H9 (cell line): ENCODE results near the gene NEK6. TPM values are rescaled to one million over a fixed set of nuclear protein-coding genes. Genes with fewer than 3 reads are reported as not detected.
A peak's percentile ranks its signal among the peaks of the same experiment; 100 is the strongest.

Experiments
- DNase-seq: peaks from one replicate; pipeline ENCODE4 v3.0.0-alpha.2; 2017
- H2AFZ ChIP-seq: one replicate; pipeline ENCODE4 v1.6.1; 2013; ENCODE audit warnings: mild to moderate bottlenecking, low read length, control low read depth, moderate library complexity
- H2AK5ac ChIP-seq: 2 replicates; pipeline ENCODE4 v1.6.1; 2013; ENCODE audit warnings: low read length, control low read depth, mixed read lengths; ENCODE audit not compliant: insufficient read length
- H2BK120ac ChIP-seq: one replicate; pipeline ENCODE4 v1.6.1; 2013; ENCODE audit warnings: low read depth, mild to moderate bottlenecking, low read length, control low read depth, inconsistent platforms; ENCODE audit not compliant: poor library complexity, severe bottlenecking
- H2BK12ac ChIP-seq: 2 replicates; pipeline ENCODE4 v1.6.1; 2013; ENCODE audit warnings: low read length, control low read depth, mixed read lengths, low read depth; ENCODE audit not compliant: insufficient read length
- H2BK15ac ChIP-seq: 2 replicates; pipeline ENCODE4 v1.6.1; 2013; ENCODE audit warnings: low read depth, low read length, control low read depth
- H2BK20ac ChIP-seq: one replicate; pipeline ENCODE4 v1.6.1; 2013; ENCODE audit warnings: low read depth, mild to moderate bottlenecking, low read length, control low read depth, inconsistent platforms; ENCODE audit not compliant: poor library complexity, severe bottlenecking
- H2BK5ac ChIP-seq: 2 replicates; pipeline ENCODE4 v1.6.1; 2013; ENCODE audit warnings: low read length, control low read depth, mixed read lengths; ENCODE audit not compliant: insufficient read length
- H3K14ac ChIP-seq: 2 replicates; pipeline ENCODE4 v1.6.1; 2013; ENCODE audit warnings: low read length, control low read depth; ENCODE audit not compliant: insufficient read depth
- H3K18ac ChIP-seq: 2 replicates; pipeline ENCODE4 v1.6.1; 2013; ENCODE audit warnings: low read depth, mild to moderate bottlenecking, mixed read lengths, low read length, control low read depth; ENCODE audit not compliant: insufficient read length
- H3K23ac ChIP-seq: 2 replicates; pipeline ENCODE4 v1.6.1; 2013; ENCODE audit warnings: low read length, control low read depth, mixed read lengths, low read depth; ENCODE audit not compliant: insufficient read length
- H3K23me2 ChIP-seq: 2 replicates; pipeline ENCODE4 v1.6.1; 2013; ENCODE audit warnings: low read depth, mild to moderate bottlenecking, mixed read lengths, low read length, control low read depth; ENCODE audit not compliant: insufficient read length, poor library complexity, severe bottlenecking
- H3K27ac ChIP-seq: 2 replicates; pipeline ENCODE4 v1.5.1; 2013; ENCODE audit warnings: low read length, control low read depth, mixed read lengths, low read depth; ENCODE audit not compliant: insufficient read length
- H3K27me3 ChIP-seq: 2 replicates; pipeline ENCODE4 v1.6.1; 2013; ENCODE audit warnings: low read length, control low read depth, inconsistent platforms; ENCODE audit not compliant: insufficient read depth
- H3K4ac ChIP-seq: 2 replicates; pipeline ENCODE4 v1.6.1; 2013; ENCODE audit warnings: low read depth, mild to moderate bottlenecking, control low read depth, inconsistent platforms, low read length, moderate library complexity
- H3K4me1 ChIP-seq: 2 replicates; pipeline ENCODE4 v1.6.1; 2013; ENCODE audit warnings: low read length, control low read depth, inconsistent platforms; ENCODE audit not compliant: insufficient read depth
- H3K4me2 ChIP-seq: 2 replicates; pipeline ENCODE4 v1.6.1; 2013; ENCODE audit warnings: low read length, control low read depth, mixed read lengths; ENCODE audit not compliant: insufficient read length, insufficient read depth
- H3K56ac ChIP-seq: 2 replicates; pipeline ENCODE4 v1.6.1; 2013; ENCODE audit warnings: low read depth, mild to moderate bottlenecking, mixed read lengths, low read length, control low read depth; ENCODE audit not compliant: insufficient read length
- H3K79me1 ChIP-seq: 2 replicates; pipeline ENCODE4 v1.6.1; 2013; ENCODE audit warnings: low read depth, mild to moderate bottlenecking, moderate library complexity, low read length, control low read depth, inconsistent platforms; ENCODE audit not compliant: insufficient read depth, poor library complexity, severe bottlenecking
- H3K79me2 ChIP-seq: 2 replicates; pipeline ENCODE4 v1.6.1; 2013; ENCODE audit warnings: low read length, control low read depth, inconsistent platforms; ENCODE audit not compliant: insufficient read depth
- H3K9ac ChIP-seq: 2 replicates; pipeline ENCODE4 v1.6.1; 2013; ENCODE audit warnings: low read length, control low read depth, mixed read lengths; ENCODE audit not compliant: insufficient read length; ENCODE audit errors: extremely low read depth
- H3K9me3 ChIP-seq: one replicate; pipeline ENCODE4 v1.6.1; 2013; ENCODE audit warnings: low read depth, low read length, inconsistent platforms; ENCODE audit not compliant: control insufficient read depth
- H3T11ph ChIP-seq: one replicate; pipeline ENCODE4 v1.6.1; 2013; ENCODE audit warnings: mild to moderate bottlenecking, low read length, control low read depth, inconsistent platforms
- H4K20me1 ChIP-seq: one replicate; pipeline ENCODE4 v1.6.1; 2013; ENCODE audit not compliant: control insufficient read depth, insufficient read length, insufficient read depth
- H4K5ac ChIP-seq: 2 replicates; pipeline ENCODE4 v1.6.1; 2013; ENCODE audit warnings: low read depth, mild to moderate bottlenecking, mixed read lengths, low read length, control low read depth; ENCODE audit not compliant: insufficient read length
- H4K8ac ChIP-seq: replicated peaks from 2 replicates; pipeline ENCODE4 v1.6.1; 2013; ENCODE audit warnings: low read length, control low read depth, mixed read lengths, low read depth; ENCODE audit not compliant: insufficient read length
- H4K91ac ChIP-seq: 2 replicates; pipeline ENCODE4 v1.6.1; 2013; ENCODE audit warnings: low read depth, mild to moderate bottlenecking, moderate library complexity, mixed read lengths, low read length, control low read depth; ENCODE audit not compliant: insufficient read length
- H3K27ac Mint-ChIP-seq, 3 experiments: 2 replicates in 2 of 3; 3 replicates in 1 of 3; pipeline ENCODE4 v1.8.0; 2020 to 2021; ENCODE audit warnings: mixed read lengths in 3 of 3, mild to moderate bottlenecking in 1 of 3, moderate library complexity in 1 of 3
- H3K27me3 Mint-ChIP-seq: 2 replicates; pipeline ENCODE4 v1.8.0; 2021; ENCODE audit warnings: low read depth, mild to moderate bottlenecking, moderate library complexity, mixed read lengths
- H3K36me3 Mint-ChIP-seq, 3 experiments: 2 replicates in 2 of 3; 3 replicates in 1 of 3; pipeline ENCODE4 v1.8.0; 2020 to 2021; ENCODE audit warnings: low read depth in 3 of 3, mixed read lengths in 3 of 3; ENCODE audit not compliant: insufficient read depth in 1 of 3
- H3K4me1 Mint-ChIP-seq, 2 experiments: 2 replicates each; pipeline ENCODE4 v1.8.0; 2020; ENCODE audit warnings: mixed read lengths in 2 of 2
- H3K4me3 Mint-ChIP-seq, 2 experiments: 2 replicates in 1 of 2; 3 replicates in 1 of 2; pipeline ENCODE4 v1.8.0; 2020 to 2021; ENCODE audit warnings: mild to moderate bottlenecking in 2 of 2, mixed read lengths in 2 of 2, moderate library complexity in 1 of 2
- H3K9me3 Mint-ChIP-seq, 2 experiments: 2 replicates in 1 of 2; 3 replicates in 1 of 2; pipeline ENCODE4 v1.8.0; 2020; ENCODE audit warnings: mild to moderate bottlenecking in 2 of 2, mixed read lengths in 2 of 2, moderate library complexity in 1 of 2
- WGBS: extraction: QIAGEN DNeasy Blood & Tissue Kit; methylation state at CpG from one replicate; pipeline ENCODE4 v1.1.7; 2013; ENCODE audit warnings: missing lambda C conversion rate, low lambda C conversion rate, mixed read lengths; ENCODE audit not compliant: insufficient read length; ENCODE audit errors: extremely low coverage; 5-methylcytosine and 5-hydroxymethylcytosine counted together
- total RNA-seq: library from RNA; stranded (reverse); gene quantifications from 2 replicates; pipeline ENCODE4 v1.2.1, GENCODE V29; 2021
- TF ChIP-seq, protein P1 (sequence below): fragments of 200-600 bp; sonication (generic); conservative IDR thresholded peaks from 3 replicates; pipeline ENCODE4 v1.8.0; 2021; ENCODE audit warnings: antibody characterized with exemption, mild to moderate bottlenecking

The NEK6 gene
- total RNA-seq, 1 experiment from 2014 or later: 14.3 TPM

DNA sequence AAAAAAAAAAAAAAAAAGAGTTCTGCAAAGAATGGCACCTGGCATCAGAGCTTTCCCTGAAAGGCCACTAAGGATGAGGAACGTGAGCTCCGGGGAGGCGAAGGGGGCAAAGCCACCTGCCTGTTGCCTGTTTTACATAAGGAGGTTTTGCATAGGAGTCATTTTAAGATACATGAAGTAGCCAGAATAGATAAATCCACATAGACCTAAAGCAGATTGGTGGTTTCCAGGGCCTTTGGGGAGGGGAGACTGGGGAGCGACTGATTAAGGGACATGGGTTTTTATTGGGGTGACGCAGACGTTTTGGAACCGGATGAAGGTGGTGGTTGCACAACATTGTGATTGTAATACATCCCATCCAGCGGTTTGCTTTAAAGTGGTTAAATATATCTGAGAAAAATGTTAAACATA is 7.1 kb downstream of the NEK6 start:
- no peak overlapping the region for H2BK5ac ChIP-seq
- DNase-seq: no peak
- H3K9ac ChIP-seq: no peak overlapping the region
- H3K79me2 ChIP-seq: peaks cover 2% of the 10 kb centered on the region; the same call in 1 of the 2 replicates
- H2BK120ac ChIP-seq: no peak overlapping the region
- H3K79me1 ChIP-seq: no peaks in the 10 kb centered on the region
- H2BK15ac ChIP-seq: no peak overlapping the region
- H4K20me1 ChIP-seq: peaks cover 2% of the 10 kb centered on the region
- no peak overlapping the region for H3K18ac ChIP-seq
- no peaks in the 10 kb centered on the region for H3K9me3 Mint-ChIP-seq
- no peak overlapping the region for H4K5ac ChIP-seq
- peak overlapping the region in 1 of 2 experiments; percentile 11; a peak in 1 of 5 replicates for H3K4me3 Mint-ChIP-seq
- H3K23ac ChIP-seq: no peak overlapping the region
- no peak overlapping the region for H3K4me2 ChIP-seq
- H2BK12ac ChIP-seq: no peak overlapping the region
- peaks cover 11% of the 10 kb centered on the region for H3K4me1 ChIP-seq
- no peaks in the 10 kb centered on the region for H3K27me3 ChIP-seq
- H3T11ph ChIP-seq: no peak overlapping the region
- no peak overlapping the region for H4K8ac ChIP-seq
- no peaks in the 10 kb centered on the region; the same call in none of the 2 replicates for H3K27me3 Mint-ChIP-seq
- WGBS: no CpG with 5 or more reads among the region's 8 CpGs
- H3K56ac ChIP-seq: no peak overlapping the region
- no peak overlapping the region for H2AK5ac ChIP-seq
- no peaks in the 10 kb centered on the region for H3K36me3 Mint-ChIP-seq
- H2BK20ac ChIP-seq: no peak overlapping the region
- peaks cover 34 to 39% of the 10 kb centered on the region in 2 experiments for H3K4me1 Mint-ChIP-seq
- peaks cover 3% of the 10 kb centered on the region for H3K23me2 ChIP-seq
- TF ChIP-seq, protein P1, sequence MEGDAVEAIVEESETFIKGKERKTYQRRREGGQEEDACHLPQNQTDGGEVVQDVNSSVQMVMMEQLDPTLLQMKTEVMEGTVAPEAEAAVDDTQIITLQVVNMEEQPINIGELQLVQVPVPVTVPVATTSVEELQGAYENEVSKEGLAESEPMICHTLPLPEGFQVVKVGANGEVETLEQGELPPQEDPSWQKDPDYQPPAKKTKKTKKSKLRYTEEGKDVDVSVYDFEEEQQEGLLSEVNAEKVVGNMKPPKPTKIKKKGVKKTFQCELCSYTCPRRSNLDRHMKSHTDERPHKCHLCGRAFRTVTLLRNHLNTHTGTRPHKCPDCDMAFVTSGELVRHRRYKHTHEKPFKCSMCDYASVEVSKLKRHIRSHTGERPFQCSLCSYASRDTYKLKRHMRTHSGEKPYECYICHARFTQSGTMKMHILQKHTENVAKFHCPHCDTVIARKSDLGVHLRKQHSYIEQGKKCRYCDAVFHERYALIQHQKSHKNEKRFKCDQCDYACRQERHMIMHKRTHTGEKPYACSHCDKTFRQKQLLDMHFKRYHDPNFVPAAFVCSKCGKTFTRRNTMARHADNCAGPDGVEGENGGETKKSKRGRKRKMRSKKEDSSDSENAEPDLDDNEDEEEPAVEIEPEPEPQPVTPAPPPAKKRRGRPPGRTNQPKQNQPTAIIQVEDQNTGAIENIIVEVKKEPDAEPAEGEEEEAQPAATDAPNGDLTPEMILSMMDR: no peak
- H4K91ac ChIP-seq: no peak overlapping the region
- H3K27ac Mint-ChIP-seq: no peak overlapping the region; a peak in 1 of 7 replicates
- H3K27ac ChIP-seq: no peak overlapping the region
- no peak overlapping the region for H3K4ac ChIP-seq
- H3K14ac ChIP-seq: no peak overlapping the region
- no peaks in the 10 kb centered on the region for H3K9me3 ChIP-seq
- no peak overlapping the region for H2AFZ ChIP-seq
